SIG-M5 (cell line): ENCODE measurements around the gene MMD.
"Not testable (repeated sequence)": the region's sequence is repeated elsewhere in the genome, so short reads cannot be mapped to it uniquely, and the experiment has no call there.

ENCODE experiments used
- DNase-seq: peaks from one replicate; lab custom pipeline; 2025; lab: John Stamatoyannopoulos, UW

Gene MMD

DNA sequence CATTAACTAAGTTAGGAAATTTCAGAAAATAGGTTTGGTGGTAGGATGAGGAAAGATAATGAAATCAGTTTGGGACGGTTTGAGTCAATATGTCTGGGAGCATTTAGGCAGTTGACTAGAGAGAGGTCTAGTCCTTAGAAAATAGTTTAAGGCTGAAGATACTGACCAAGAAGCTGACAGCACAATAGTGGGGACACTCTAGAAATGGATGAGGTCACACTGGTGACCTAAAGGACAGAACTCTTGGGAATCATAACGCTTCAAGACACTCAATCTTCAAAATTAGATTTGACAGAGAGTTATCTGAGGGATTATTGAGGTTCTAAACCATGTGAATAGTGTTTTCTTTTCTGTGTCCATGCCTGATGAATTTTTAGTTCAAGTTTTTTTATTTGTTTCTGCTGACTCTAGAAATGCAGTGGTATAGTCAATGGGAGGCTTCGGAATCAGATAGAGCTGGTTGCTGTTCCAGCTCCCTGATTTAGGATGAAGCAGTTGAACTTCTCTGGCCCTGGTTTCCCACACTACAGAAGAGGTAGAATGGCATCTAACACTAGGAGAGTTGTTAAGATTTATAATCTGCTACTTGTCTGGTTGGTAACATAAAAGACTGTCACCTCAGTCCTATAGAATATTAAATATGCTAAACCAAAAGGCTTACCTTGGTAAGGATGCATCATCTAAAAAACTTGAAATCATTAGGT is 29.7 kb downstream of the MMD start:
- DNase-seq: no peak

DNA sequence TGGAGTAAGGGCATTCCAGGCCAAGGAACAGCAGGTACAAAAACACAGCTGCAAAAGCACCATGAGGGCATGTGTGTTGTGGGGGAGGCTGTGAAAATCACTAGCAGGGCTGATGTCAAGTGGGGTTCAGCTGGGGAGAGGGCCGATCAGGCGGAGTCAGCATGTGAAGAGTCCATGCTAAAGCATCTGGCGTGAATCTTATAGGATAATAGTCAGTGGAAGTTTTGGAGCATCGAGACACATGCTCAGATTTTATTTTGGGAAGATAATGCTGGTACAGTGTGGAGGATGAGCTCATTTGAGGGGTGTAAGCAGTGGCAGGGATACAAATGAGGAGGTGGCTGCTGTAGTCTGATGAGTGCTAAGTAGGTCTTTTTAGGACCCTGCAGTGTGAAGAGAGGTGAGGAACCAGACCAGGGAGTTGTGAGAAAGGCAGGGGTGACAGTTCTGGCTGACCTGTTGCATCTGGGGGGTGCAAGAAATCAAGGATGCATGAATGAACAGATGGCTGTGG is 30.3 kb downstream of the MMD start:
- no peak for DNase-seq

- no peak for DNase-seq
Measured at GRCh38 chr17:55390364-55390977, 31.2 kb downstream of the MMD start.

GRCh38 chr17:55389715-55390114 is 31.9 kb downstream of the MMD start:
- not testable (repeated sequence) for DNase-seq

DNA sequence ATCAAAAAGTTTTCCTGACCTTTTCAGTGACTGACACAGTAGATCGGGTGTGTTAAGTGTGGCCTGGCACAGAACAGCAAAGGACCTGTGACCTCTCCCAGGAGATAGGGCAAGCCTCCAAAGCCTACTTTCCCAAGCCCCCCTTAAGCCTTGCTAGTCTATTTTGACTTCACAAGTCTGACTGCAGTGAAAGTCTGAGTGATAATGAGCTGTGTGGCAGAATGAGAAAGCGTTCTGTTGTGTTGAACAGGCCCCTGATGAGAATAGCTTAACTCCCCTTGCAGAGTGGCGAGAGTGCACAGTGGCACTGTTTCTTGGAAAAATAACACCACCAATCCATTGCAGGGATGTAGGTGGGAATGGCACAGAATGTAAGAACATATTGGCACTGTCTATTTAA is 32.8 kb downstream of the MMD start:
- DNase-seq: no peak

- no peak for DNase-seq
Measured at GRCh38 chr17:55386796-55387332, 34.8 kb downstream of the MMD start.

DNA sequence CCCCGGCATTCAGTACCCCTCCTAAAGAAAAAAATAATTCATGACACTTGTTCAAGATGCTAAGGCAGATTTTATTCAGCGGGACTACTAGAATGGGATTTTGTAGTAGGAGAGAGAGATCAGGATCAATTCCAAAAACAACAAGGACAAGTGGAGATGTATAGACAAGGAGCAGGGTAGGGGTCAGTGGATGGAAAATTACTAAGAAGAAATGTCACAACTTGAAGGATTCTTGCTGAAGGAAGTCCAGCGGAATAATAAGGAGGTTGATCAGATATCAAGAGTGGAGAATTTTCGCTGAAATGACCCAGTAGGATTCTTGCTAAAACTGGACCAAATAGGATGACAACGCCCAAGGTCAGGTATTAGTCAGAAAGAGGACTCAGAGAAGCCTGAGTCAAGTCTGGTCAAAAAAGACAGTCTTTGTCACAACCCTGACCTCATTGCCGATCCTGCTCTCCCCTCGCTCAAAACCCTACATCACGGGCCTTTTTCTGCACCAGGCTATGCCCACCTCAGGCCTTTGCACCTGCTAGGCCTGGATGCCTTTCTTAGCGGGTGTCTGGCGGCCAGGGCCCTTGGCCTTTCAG is 36.9 kb downstream of the MMD start:
- no peak for DNase-seq

- DNase-seq: no peak
Measured at GRCh38 chr17:55383771-55384642, 37.6 kb downstream of the MMD start.

DNA sequence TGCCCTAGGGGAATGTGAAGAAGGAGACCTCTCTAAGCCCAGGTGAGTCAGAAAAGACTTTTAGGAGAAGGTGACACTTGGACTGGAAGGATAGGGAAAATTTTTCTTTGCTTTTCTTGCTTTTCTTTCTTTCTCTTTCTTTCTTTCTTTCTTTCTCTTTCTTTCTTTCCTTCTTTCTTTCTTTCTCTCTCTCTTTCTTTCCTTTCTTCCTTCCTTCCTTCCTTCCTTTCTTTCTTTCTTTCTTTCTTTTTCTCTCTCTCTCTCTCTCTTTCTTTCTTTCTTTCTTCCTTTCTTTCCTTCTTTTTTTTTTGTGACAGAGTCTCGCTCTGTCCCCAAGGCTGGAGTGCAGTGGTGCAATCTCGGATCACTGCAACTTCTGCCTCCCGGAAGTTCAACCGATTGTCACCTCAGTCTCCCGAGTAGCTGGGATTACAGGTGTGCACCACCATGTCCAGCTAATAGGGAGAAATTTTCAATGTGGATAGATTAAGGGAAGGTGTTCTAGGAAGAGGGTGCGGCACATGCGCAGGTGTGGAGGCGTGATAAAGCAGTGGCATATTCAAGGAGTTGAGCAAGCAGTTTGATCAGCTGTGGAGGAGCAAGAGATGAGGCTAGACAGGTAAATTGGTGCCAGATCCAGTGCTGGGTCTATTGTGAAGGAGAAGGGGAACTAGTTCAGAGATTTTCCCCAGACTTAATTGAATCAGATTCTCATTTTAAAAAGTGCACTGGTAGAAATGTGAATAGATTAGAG is 40.4 kb downstream of the MMD start:
- DNase-seq: no peak

GRCh38 chr17:55377671-55378275 is 43.9 kb downstream of the MMD start:
- DNase-seq: no peak

DNA sequence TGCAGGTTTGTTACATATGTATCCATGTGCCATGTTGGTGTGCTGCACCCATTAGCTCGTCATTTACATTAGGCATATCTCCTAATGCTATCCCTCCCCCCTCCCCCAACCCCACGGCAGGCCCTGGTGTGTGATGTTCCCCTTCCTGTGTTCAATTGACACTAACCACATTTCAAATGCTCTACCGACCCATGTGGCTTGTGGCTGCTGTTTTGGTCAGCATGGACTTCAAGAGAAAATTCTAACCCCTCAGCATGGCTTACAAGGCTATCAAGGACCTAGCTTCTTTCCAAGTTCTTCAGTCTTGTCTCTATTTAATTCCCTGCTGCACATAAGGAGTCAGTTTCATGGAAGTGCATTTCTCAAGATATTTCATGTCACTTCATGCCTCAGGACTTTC is 52.9 kb downstream of the MMD start:
- DNase-seq: no peak

- DNase-seq: no peak
Measured at GRCh38 chr17:55366020-55366481, 55.6 kb downstream of the MMD start.

GRCh38 chr17:55363033-55363432 is 58.6 kb downstream of the MMD start:
- no peak for DNase-seq

DNA sequence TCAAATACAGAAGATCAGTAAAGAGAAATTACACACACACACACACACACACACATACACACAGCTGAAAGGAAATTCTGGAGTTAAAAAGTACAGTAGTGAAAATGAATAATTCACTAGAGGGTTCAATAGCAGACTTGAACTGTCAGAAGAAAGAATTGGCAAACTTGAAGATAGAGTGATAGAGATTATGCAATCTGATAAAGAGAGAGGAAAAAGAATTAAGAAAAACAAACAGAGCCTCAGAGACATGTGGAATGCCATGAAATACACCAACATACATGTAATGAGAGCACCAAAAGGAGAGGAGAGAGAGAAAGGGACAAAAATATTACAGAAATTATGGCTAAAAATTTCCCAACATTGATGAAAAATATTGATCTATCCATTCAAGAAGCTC is 60.7 kb downstream of the MMD start:
- DNase-seq: no peak

- DNase-seq: no peak
Measured at GRCh38 chr17:55356434-55357328, 65.0 kb downstream of the MMD start.

DNA sequence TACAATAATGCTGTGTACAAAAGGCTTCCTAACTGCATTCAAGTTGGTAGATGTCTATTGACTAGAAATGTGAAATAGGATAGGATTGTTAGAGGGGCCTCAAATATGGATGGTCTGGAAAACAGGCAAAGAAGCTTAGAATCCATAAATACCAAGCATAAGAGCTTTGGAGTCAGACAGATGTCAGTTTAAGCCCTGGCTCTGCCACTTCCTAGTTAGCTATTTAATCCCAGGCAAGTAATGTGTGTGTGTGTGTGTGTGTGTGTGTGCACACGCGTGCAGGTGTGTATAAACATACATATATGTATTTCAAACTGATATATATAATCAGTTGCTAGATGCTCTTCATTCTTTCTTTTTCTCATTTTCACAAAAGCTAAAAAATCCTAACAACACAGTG is 66.7 kb downstream of the MMD start:
- no peak for DNase-seq

- DNase-seq: no peak
Measured at GRCh38 chr17:55354010-55354409, 67.6 kb downstream of the MMD start.

DNA sequence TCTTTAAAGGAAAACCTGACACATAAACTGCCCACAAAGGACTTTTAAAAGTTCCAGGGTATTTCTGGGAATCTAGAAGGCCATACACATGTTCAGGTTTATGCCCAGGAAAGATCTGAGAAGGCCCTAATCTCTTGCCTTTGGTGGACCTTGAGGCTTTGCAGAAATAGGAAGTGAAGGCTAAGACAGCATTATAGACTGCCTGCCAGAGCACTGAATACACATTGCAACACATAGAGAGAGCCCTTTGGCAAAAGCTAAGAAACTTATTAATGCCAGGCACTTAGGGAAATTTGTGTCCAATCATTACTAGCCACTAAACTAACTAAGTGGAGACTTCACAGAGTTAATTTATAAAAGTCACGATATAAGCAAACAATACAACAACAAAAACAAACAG is 70.4 kb downstream of the MMD start:
- DNase-seq: no peak

GRCh38 chr17:55350825-55351205 is 70.8 kb downstream of the MMD start:
- DNase-seq: no peak
